GM12891 (cell line): ENCODE results near the gene THUMPD2.

ENCODE experiments used
- PAX5 ChIP-seq: IDR thresholded peaks from 2 replicates; pipeline ENCODE4 v1.6.1; 2011; ENCODE audit warnings: low read length, moderate library complexity, mild to moderate bottlenecking; ENCODE audit not compliant: insufficient read depth, severe bottlenecking
- POLR2A ChIP-seq: IDR thresholded peaks from 2 replicates; pipeline ENCODE4 v1.6.1; 2011; ENCODE audit warnings: low read depth, low read length, control low read depth
- POLR2AphosphoS5 ChIP-seq: IDR thresholded peaks from 2 replicates; pipeline ENCODE4 v1.6.1; 2011; ENCODE audit warnings: low read depth, low read length, control low read depth
- POU2F2 ChIP-seq: IDR thresholded peaks from 2 replicates; pipeline ENCODE4 v1.6.1; 2011; ENCODE audit warnings: low read depth, mild to moderate bottlenecking, control low read depth, low read length, moderate library complexity

DNA sequence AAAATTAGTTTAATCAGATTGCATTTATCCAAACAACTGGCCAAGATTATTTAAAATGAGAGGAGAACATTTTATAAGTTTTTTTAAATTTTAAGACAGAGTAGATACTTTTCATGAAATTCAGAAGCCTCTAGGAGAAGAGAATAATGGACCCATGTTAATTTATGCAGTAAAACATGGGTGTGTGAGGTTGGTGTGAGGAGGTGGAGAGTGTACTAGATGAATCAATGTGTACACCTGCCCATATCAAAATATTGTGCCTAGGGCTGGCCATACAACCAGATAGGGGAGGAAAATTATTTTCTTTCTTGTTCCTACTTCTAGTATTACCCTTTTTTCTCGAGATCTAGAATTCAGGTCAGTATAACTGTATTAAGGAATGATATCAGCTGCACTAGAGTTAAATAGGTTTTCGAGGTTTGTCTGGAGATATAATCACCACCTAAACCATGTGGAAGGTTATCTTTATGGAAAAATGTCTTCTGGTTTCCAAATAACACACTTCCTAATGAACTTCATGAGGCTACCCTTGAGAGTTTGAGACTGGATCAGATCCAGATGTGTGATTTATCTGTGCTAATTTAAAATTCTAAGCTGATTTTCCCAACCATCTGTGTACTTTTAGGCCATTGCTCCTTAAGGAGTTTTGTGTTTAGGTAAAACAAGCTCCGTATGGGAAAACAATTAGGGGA is 75.7 kb downstream of the THUMPD2 start:
- no peak for TF ChIP-seq POLR2A
- no peak for TF ChIP-seq POU2F2
- TF ChIP-seq PAX5 = no peak
- no peak for TF ChIP-seq POLR2AphosphoS5
